Measurements from ENCODE around the gene COA8.

DNA sequence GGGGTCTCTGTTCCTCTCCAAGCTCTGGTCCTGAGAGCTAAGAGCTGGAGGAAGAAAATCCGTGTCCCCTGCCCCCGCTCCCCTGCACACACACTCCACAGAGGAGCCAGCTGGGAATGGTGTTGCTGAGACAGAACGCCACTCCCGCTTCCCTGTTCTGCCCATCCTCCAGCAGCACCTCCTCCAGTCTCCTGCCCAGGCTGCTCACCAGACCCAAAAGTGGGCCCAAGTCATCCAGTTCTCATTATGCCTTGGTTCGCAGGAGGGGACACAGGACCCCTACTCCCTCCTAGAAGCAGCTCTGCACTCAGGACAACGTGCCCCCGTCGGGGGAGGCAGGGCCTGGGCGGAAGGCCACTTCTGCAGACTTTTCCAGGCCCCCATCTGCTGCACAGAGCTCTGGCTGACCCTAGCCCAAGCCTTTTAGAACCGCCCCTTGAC, 34.6 kb upstream of the COA8 start:
- no peak for TF ChIP-seq EGR1 (IDR thresholded peaks at IDR 0.05)
- no peak for TF ChIP-seq CEBPB (IDR thresholded peaks at IDR 0.05)
- TF ChIP-seq, protein P1, sequence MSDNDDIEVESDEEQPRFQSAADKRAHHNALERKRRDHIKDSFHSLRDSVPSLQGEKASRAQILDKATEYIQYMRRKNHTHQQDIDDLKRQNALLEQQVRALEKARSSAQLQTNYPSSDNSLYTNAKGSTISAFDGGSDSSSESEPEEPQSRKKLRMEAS (IDR thresholded peaks at IDR 0.05), result no peak
- no peak for TF ChIP-seq EP300 (IDR thresholded peaks at IDR 0.05; ENCODE audit: borderline replicate concordance)
- no peak for TF ChIP-seq CREB1 (IDR thresholded peaks at IDR 0.05; ENCODE audit: low read depth)
- TF ChIP-seq ZBTB7A (IDR thresholded peaks at IDR 0.05; ENCODE audit: low read depth), result no peak
- no peak for TF ChIP-seq YY1 (IDR thresholded peaks at IDR 0.05; ENCODE audit: low read depth)
- no peak for TF ChIP-seq NFIC (IDR thresholded peaks at IDR 0.05)
- no peak for TF ChIP-seq FOXM1 (IDR thresholded peaks at IDR 0.05; ENCODE audit: borderline replicate concordance, low read depth)

Measured in Ishikawa (cell line).